ENCODE measurements around the gene SYCE1.
"Not testable (repeated sequence)": the region's sequence is repeated elsewhere in the genome, so short reads cannot be mapped to it uniquely, and the experiment has no call there.

The SYCE1 gene

GRCh38 chr10:133565441-133566294, at the start of gene SYCE1:
Gene SYCE1, minus strand, starts transcription at chr10:133565583. Its CDS starts 54 bp downstream, at chr10:133565529.
- DNase-seq, result peak in 1 of 2 experiments; percentile 5

GRCh38 chr10:133614830-133615580, 49.6 kb upstream of the SYCE1 start:
- no peak for DNase-seq

- DNase-seq, result no peak
Observed at GRCh38 chr10:133613699-133614098, 48.3 kb upstream of the SYCE1 start.

GRCh38 chr10:133611079-133611478, 45.7 kb upstream of the SYCE1 start:
- no peak for DNase-seq

- no peak for DNase-seq
Observed at GRCh38 chr10:133608855-133609254, 43.5 kb upstream of the SYCE1 start.

- not testable (repeated sequence) for DNase-seq
Observed at GRCh38 chr10:133603434-133603833, 38.1 kb upstream of the SYCE1 start.

- no peak for DNase-seq
Observed at GRCh38 chr10:133600657-133601056, 35.3 kb upstream of the SYCE1 start.

- not testable (repeated sequence) for DNase-seq
Observed at GRCh38 chr10:133599869-133600268, 34.5 kb upstream of the SYCE1 start.

- no peak for DNase-seq
Observed at GRCh38 chr10:133592716-133593115, 27.3 kb upstream of the SYCE1 start.

- DNase-seq, result no peak
Observed at GRCh38 chr10:133590970-133591359, 25.6 kb upstream of the SYCE1 start.

GRCh38 chr10:133590226-133590969, 25.0 kb upstream of the SYCE1 start:
- DNase-seq, result no peak

GRCh38 chr10:133577037-133577436, 11.7 kb upstream of the SYCE1 start:
- DNase-seq, result not testable (repeated sequence)

- DNase-seq, result not testable (repeated sequence)
Observed at GRCh38 chr10:133573460-133573859, 8.1 kb upstream of the SYCE1 start.

- DNase-seq, result not testable (repeated sequence)
Observed at GRCh38 chr10:133572055-133572454, 6.7 kb upstream of the SYCE1 start.

GRCh38 chr10:133569801-133570200, 4.4 kb upstream of the SYCE1 start:
- not testable (repeated sequence) for DNase-seq

GRCh38 chr10:133568831-133569527, 3.6 kb upstream of the SYCE1 start:
- not testable (repeated sequence) for DNase-seq

GRCh38 chr10:133568287-133568614, 2.9 kb upstream of the SYCE1 start:
- DNase-seq, result no peak

GRCh38 chr10:133567609-133568286, 2.4 kb upstream of the SYCE1 start:
- no peak for DNase-seq

- no peak for DNase-seq
Observed at GRCh38 chr10:133567119-133567518, 1.7 kb upstream of the SYCE1 start.

- DNase-seq, result no peak
Observed at GRCh38 chr10:133564816-133565215, 567 bp downstream of the SYCE1 start.

GRCh38 chr10:133559216-133559615, 6.2 kb downstream of the SYCE1 start:
- no peak for DNase-seq

GRCh38 chr10:133557381-133557780, 8.0 kb downstream of the SYCE1 start:
- no peak for DNase-seq

Data from stimulated activated CD4-positive, alpha-beta T cell treated with anti-CD3 and anti-CD28 coated beads, Interleukin-4, amount 100 ng/mL, for 4 hours (primary cell).